Tongue (tissue), 1 donor: ENCODE measurements around the gene ZNF75A. TPM values are rescaled to one million over a fixed set of nuclear protein-coding genes. Genes with fewer than 3 reads are reported as not detected.

Experiments used
- total RNA-seq: library from RNA; depleted of rRNA; stranded (reverse); fragments of >200 nt; gene quantifications from one replicate; pipeline ENCODE4 v1.2.3, GENCODE V29; 2014

Gene ZNF75A
- total RNA-seq, 1 donor from 2014 or later, result 32.0 TPM

Other genes with a start within 250 kb of the ZNF75A start
- gene IL32, start 239.9 kb upstream of the ZNF75A start, total RNA-seq, result 104 TPM
- not detected for gene ZSCAN10, start 206.2 kb upstream of the ZNF75A start, total RNA-seq
- gene ZNF205, start 192.9 kb upstream of the ZNF75A start, total RNA-seq, result 11.4 TPM
- gene ZNF213, start 170.5 kb upstream of the ZNF75A start, total RNA-seq, result 9.3 TPM
- gene OR1F1, start 117.3 kb upstream of the ZNF75A start, total RNA-seq, result not detected
- 8.3 TPM for gene ZNF200, start 70.3 kb upstream of the ZNF75A start, total RNA-seq
- 2.1 TPM for gene MEFV, start 48.9 kb upstream of the ZNF75A start, total RNA-seq
- gene ZNF263, start 22.0 kb upstream of the ZNF75A start, total RNA-seq, result 50.4 TPM
- 11.1 TPM for gene TIGD7, start 67 bp upstream of the ZNF75A start, total RNA-seq
- 0.21 TPM for gene OR2C1, start 50.4 kb downstream of the ZNF75A start, total RNA-seq
- 11.1 TPM for gene ZSCAN32, start 95.5 kb downstream of the ZNF75A start, total RNA-seq
- gene ZNF174, start 95.7 kb downstream of the ZNF75A start, total RNA-seq, result 7.6 TPM
- gene ZNF597, start 138.0 kb downstream of the ZNF75A start, total RNA-seq, result 2.3 TPM
- gene NAA60, start 138.2 kb downstream of the ZNF75A start, total RNA-seq, result 15.7 TPM
- not detected for gene C16orf90, start 190.0 kb downstream of the ZNF75A start, total RNA-seq
- gene CLUAP1, start 195.5 kb downstream of the ZNF75A start, total RNA-seq, result 26.3 TPM